Lower leg skin (tissue), 4 donors: ENCODE data around the gene DYNLRB1. TPM values are rescaled to one million over a fixed set of nuclear protein-coding genes. Genes with fewer than 3 reads are reported as not detected.

Experiments used
- DNase-seq, 2 donors: peaks; one replicate each; pipeline ENCODE4 v3.0.0-alpha.2; 2019; ENCODE audit warnings: low spot score in 2 of 2
- H3K4me3 ChIP-seq: fragments of 200-600 bp; sonication (generic); 2 replicates; pipeline ENCODE4 v1.5.1; 2017; ENCODE audit warnings: mild to moderate bottlenecking, low read depth; ENCODE audit not compliant: poor library complexity, severe bottlenecking
- CTCF ChIP-seq, 3 donors: fragments of 450-650 bp; IDR thresholded peaks; one replicate each; pipeline ENCODE4 v1.5.1; 2016; ENCODE audit warnings: antibody characterized with exemption in 3 of 3, mild to moderate bottlenecking in 3 of 3, moderate library complexity in 2 of 3
- POLR2A ChIP-seq, 2 donors: fragments of 450-650 bp; IDR thresholded peaks; one replicate each; pipeline ENCODE4 v1.6.1; 2016 to 2017; ENCODE audit warnings: antibody characterized with exemption in 2 of 2, mild to moderate bottlenecking in 1 of 2, moderate library complexity in 1 of 2
- WGBS, 2 donors: methylation state at CpG; one replicate each; pipeline ENCODE4 v1.1.5; 2018; 5-methylcytosine and 5-hydroxymethylcytosine counted together
- intact Hi-C: fragments of 100-400 bp; cut with DNase I; formaldehyde crosslinking; loops from one replicate; pipeline ENCODE4 v1.15.0; 2023; ENCODE audit warnings: low total_unique reads
- total RNA-seq, 4 donors: library from RNA; depleted of rRNA; stranded (reverse); fragments of >200 nt; gene quantifications; one replicate each; pipeline ENCODE4 v1.1.0, GENCODE V29; 2016

Gene DYNLRB1
- total RNA-seq, 4 donors from 2014 or later = 162 to 232 (median 193) TPM

DNA sequence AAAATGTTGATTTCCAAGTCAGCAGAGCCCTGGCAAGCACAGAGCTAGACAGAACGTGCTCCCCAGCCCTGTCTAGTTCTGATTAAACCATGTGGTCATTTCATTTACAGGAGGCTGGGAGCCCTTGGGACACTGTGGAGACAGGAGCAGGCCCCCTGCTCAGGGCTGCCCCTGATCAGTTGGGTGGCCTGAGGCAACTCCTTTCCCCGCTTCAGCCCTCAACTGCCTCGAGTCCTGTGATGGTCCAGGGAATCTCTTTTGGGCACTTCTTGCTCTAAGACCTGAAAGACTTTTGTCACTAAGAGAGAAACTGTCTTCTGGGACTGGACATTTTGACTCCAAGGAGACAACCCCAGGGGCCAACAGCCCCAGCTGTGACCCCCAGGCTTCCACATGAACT, 13.5 kb downstream of the DYNLRB1 start:
- WGBS, 2 donors = 80 to 85% methylated on average over 3 of the region's 3 CpGs
- intact Hi-C loops = no loop called here
- H3K4me3 ChIP-seq = no peak overlapping the region
- TF ChIP-seq CTCF (IDR thresholded peaks at IDR 0.05) = no peak
- TF ChIP-seq POLR2A (IDR thresholded peaks at IDR 0.05) = no peak
- DNase-seq = no peak

DNA sequence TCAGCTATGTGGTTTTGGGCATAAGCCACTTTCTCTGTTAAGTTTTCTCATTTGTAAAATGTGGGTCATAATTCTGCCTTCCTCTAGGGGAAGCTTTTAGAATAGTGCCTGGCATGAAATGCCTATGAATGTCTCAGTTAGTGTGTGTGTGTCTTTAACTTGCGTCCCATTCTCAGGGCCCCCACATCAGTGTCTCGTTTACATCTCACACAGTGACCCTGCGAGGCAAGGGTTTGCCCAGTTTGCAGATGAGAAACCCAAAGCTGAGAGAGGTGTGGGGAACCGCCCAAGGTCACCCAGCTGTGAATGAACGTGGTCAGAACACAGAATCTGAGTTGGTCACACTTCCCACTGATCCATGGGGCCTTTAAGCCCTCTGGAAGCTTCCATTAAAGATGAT, 14.1 kb downstream of the DYNLRB1 start:
- DNase-seq = peak in 1 of 2 donors; percentile 58
- intact Hi-C loops = no loop called here
- 85 to 86% methylated on average over 5 of the region's 5 CpGs for WGBS, 2 donors
- TF ChIP-seq CTCF (IDR thresholded peaks at IDR 0.05) (no peak), POLR2A (IDR thresholded peaks at IDR 0.05) (no peak)
- no peak overlapping the region for H3K4me3 ChIP-seq

DNA sequence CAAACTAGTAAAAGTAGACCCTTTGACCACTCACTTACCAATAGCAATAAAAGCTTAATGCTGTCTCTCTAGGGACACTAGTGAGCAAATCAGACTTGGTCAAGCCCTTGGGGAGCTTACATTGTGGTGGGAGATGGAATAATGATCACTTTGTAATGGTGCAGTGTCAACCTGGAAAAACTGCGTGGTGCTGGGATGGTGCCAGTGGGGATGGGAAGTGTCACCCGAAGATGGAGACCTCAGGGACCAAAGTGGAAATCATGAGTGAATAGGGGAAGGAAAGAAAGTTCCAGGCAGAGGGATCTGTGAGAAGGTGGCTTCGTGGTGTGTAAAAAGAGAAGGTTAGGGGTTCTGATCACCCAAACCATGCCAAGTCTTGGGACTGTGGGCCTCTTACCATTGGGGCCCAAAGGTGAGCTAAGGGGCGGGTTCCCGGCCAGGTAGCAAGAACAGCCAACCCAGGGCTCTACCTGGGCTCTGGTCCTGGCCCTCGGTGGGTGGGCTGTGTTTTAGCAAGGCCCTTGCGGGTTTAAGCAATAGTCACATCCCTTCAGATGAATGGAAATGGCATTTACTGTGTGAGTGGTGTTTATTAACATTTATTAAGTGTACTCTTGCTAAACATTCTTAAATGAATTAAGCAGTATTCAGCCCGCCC, 15.5 kb downstream of the DYNLRB1 start:
- H3K4me3 ChIP-seq = no peak overlapping the region
- TF ChIP-seq POLR2A (IDR thresholded peaks at IDR 0.05) (no peak), CTCF (IDR thresholded peaks at IDR 0.05) (no peak)
- intact Hi-C loops = no loop called here
- peak in 1 of 2 donors; percentile 42 for DNase-seq
- WGBS, 2 donors = 70 to 82% methylated on average over 8 of the region's 8 CpGs

GRCh38 chr20:34532320-34532719, 16.1 kb downstream of the DYNLRB1 start:
- DNase-seq = no peak
- intact Hi-C loops = no loop called here
- TF ChIP-seq POLR2A (IDR thresholded peaks at IDR 0.05) (no peak), CTCF (IDR thresholded peaks at IDR 0.05) (no peak)
- 79 to 83% methylated on average over 8 of the region's 8 CpGs for WGBS, 2 donors
- no peak overlapping the region for H3K4me3 ChIP-seq

DNA sequence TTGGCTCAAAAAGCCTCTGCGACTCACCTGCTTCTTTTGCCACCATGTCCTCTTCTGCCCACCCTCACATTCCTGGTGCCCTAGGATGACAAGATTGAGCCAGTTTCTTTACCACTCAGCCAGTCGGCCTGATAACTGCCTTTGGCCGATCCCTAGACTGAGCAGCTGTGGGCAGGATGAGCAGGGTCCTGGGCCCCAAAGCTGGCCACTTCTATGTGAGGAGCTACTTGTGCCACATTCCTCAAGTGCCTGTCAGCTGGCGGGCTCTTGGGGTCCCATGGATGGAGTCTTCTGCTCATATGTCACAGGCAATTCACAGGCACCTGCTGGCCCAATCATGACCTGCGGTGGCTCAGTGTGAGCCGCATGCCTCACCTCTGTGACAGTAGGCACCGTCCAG, 16.5 kb downstream of the DYNLRB1 start:
- DNase-seq = no peak
- H3K4me3 ChIP-seq = no peak overlapping the region
- intact Hi-C loops = no loop called here
- 92 to 97% methylated on average over 7 of the region's 7 CpGs for WGBS, 2 donors
- no peak for TF ChIP-seq CTCF (IDR thresholded peaks at IDR 0.05)
- no peak for TF ChIP-seq POLR2A (IDR thresholded peaks at IDR 0.05)
